Gastrocnemius medialis (tissue), 4 donors: ENCODE results near the gene CPLX4. TPM values are rescaled to one million over a fixed set of nuclear protein-coding genes. Genes with fewer than 3 reads are reported as not detected.

Source experiments
- ATAC-seq, 2 donors: fragments of 150-250 bp; one replicate each; pipeline ENCODE4 v1.9.1; 2016
- DNase-seq, 2 donors: peaks; one replicate each; pipeline ENCODE4 v3.0.0-alpha.2; 2019
- H3K27ac ChIP-seq, 4 donors: fragments of 200-600 bp; sonication (generic); 1 replicate in 1 of 4; 2 replicates in 3 of 4; pipeline ENCODE4 v1.5.1; 2016 to 2018; ENCODE audit warnings: mild to moderate bottlenecking in 2 of 4, moderate library complexity in 1 of 4
- H3K27me3 ChIP-seq, 3 donors: fragments of 200-600 bp; sonication (generic) in 2 of 3; 1 replicate in 1 of 3; 2 replicates in 2 of 3; pipeline versions ENCODE4 v1.5.1 to v1.6.0; 2016 to 2019; ENCODE audit warnings: mild to moderate bottlenecking in 1 of 3, moderate library complexity in 1 of 3
- H3K36me3 ChIP-seq, 2 donors: fragments of 200-600 bp; sonication (generic) in 1 of 2; one replicate each; pipeline ENCODE4 v1.5.1; 2017 to 2018
- H3K4me1 ChIP-seq, 2 donors: fragments of 200-600 bp; sonication (generic) in 1 of 2; one replicate each; pipeline ENCODE4 v1.5.1; 2016 to 2017; ENCODE audit warnings: mild to moderate bottlenecking in 2 of 2
- H3K4me3 ChIP-seq, 4 donors: fragments of 200-600 bp; sonication (generic) in 3 of 4; 1 replicate in 1 of 4; 2 replicates in 3 of 4; pipeline ENCODE4 v1.5.1; 2016 to 2019; ENCODE audit warnings: mild to moderate bottlenecking in 2 of 4
- H3K9me3 ChIP-seq, 3 donors: fragments of 200-600 bp; sonication (generic) in 2 of 3; 1 replicate in 1 of 3; 2 replicates in 2 of 3; pipeline ENCODE4 v1.5.1; 2016 to 2019
- POLR2A ChIP-seq, 2 donors: fragments of 450-650 bp; IDR thresholded peaks; one replicate each; pipeline ENCODE4 v1.6.1; 2017; ENCODE audit warnings: antibody characterized with exemption in 2 of 2, mild to moderate bottlenecking in 2 of 2, moderate library complexity in 2 of 2
- in situ Hi-C, 4 donors: fragments of 200-750 bp; cut with MboI; loops; one replicate each; pipeline versions ENCODE4 v1.15.0 to v1.8.0; 2017; ENCODE audit warnings: low sequenced_read_pairs in 4 of 4
- intact Hi-C: fragments of 100-400 bp; cut with DNase I; formaldehyde crosslinking; loops from one replicate; pipeline ENCODE4 v1.15.1; 2023; ENCODE audit warnings: low total_unique reads
- total RNA-seq, 4 donors: library from RNA; depleted of rRNA; stranded (reverse); fragments of >200 nt; gene quantifications; one replicate each; pipeline versions ENCODE4 v1.1.0 to v1.2.3, GENCODE V29; 2016
- TF ChIP-seq, protein P1 (sequence below), 5 experiments: fragments of 450-650 bp in 3 of 5; fragments of 200-600 bp in 2 of 5; sonication (generic) in 2 of 5; IDR thresholded peaks in 4 of 5; conservative IDR thresholded peaks in 1 of 5; 1 replicate in 4 of 5; 2 replicates in 1 of 5; pipeline ENCODE4 v1.5.1; 2016 to 2019; ENCODE audit warnings: antibody characterized with exemption in 5 of 5, mild to moderate bottlenecking in 3 of 5, moderate library complexity in 3 of 5

The CPLX4 gene
- total RNA-seq, 4 donors from 2014 or later = not detected

DNA sequence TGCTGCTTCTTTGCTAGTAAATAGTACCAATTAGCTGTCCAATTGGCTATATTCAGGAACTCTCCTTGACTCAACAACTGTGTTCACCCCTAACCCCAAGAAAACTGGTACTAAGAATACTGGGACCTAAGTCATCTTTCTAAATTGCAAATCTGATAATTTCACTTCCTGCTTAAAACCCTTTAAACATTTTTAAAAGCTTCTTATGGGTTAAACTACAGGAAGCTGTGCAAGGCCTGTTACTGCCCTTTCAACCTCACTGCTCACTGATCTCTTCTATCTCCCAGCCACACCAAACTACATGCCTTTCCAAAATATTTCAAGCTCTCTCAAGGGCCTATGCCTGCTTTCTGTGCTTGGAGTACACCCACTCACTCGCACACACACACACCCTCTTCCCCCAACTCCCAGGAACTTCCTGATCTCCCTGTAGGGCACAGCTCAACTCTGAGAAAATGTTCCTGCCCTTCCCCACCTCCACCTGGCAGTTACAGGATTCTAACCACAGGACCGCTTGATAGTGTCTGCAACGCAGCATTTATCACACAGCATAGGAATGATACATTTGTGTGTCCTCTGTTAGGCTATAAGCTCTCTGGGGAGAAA lies 33.9 kb upstream of the CPLX4 start:
- intact Hi-C loops = no loop called here
- Histone ChIP-seq H3K27ac (no peak overlapping the region), H3K27me3 (no peaks in the 10 kb centered on the region), H3K4me3 (no peak overlapping the region), H3K36me3 (peaks cover 0 to 73% of the 10 kb centered on the region in 2 donors), H3K4me1 (peaks cover 3 to 5% of the 10 kb centered on the region in 2 donors), H3K9me3 (no peaks in the 10 kb centered on the region)
- no peak for DNase-seq
- ATAC-seq = no peak
- in situ Hi-C loops = no loop called here
- TF ChIP-seq POLR2A (IDR thresholded peaks at IDR 0.05) = no peak
- TF ChIP-seq, protein P1, sequence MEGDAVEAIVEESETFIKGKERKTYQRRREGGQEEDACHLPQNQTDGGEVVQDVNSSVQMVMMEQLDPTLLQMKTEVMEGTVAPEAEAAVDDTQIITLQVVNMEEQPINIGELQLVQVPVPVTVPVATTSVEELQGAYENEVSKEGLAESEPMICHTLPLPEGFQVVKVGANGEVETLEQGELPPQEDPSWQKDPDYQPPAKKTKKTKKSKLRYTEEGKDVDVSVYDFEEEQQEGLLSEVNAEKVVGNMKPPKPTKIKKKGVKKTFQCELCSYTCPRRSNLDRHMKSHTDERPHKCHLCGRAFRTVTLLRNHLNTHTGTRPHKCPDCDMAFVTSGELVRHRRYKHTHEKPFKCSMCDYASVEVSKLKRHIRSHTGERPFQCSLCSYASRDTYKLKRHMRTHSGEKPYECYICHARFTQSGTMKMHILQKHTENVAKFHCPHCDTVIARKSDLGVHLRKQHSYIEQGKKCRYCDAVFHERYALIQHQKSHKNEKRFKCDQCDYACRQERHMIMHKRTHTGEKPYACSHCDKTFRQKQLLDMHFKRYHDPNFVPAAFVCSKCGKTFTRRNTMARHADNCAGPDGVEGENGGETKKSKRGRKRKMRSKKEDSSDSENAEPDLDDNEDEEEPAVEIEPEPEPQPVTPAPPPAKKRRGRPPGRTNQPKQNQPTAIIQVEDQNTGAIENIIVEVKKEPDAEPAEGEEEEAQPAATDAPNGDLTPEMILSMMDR (IDR thresholded peaks at IDR 0.05 in 4 of 5, conservative IDR thresholded peaks at IDR 0.05 in 1 of 5) = no peak

DNA sequence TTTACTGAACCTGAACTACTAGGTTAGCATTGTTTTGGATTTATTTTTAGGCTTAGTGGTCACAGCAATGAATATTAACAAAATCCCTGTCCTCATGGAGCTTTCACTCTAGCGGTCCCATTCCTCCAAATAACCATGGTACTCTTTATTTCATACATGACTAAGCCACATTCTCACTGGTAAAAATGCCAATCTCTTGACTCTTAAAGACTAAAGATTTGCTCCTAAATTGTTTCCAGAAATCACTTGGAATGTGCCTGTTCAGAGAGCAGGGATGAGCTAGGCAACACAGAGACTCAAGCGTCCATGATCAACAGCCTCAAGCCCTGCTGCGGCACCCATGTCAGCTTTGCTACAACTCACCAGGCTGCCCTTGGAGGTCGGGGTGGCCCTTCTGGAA lies 27.1 kb upstream of the CPLX4 start:
- intact Hi-C loops = no loop called here
- ATAC-seq (no peak), DNase-seq (no peak)
- Histone ChIP-seq H3K4me3 (no peak overlapping the region), H3K4me1 (no peaks in the 10 kb centered on the region), H3K27me3 (no peaks in the 10 kb centered on the region), H3K9me3 (no peaks in the 10 kb centered on the region), H3K27ac (no peak overlapping the region), H3K36me3 (peaks cover 0 to 72% of the 10 kb centered on the region in 2 donors)
- in situ Hi-C loops = no loop called here
- TF ChIP-seq, protein P1 (IDR thresholded peaks at IDR 0.05 in 4 of 5, conservative IDR thresholded peaks at IDR 0.05 in 1 of 5) = no peak
- TF ChIP-seq POLR2A (IDR thresholded peaks at IDR 0.05) = no peak

DNA sequence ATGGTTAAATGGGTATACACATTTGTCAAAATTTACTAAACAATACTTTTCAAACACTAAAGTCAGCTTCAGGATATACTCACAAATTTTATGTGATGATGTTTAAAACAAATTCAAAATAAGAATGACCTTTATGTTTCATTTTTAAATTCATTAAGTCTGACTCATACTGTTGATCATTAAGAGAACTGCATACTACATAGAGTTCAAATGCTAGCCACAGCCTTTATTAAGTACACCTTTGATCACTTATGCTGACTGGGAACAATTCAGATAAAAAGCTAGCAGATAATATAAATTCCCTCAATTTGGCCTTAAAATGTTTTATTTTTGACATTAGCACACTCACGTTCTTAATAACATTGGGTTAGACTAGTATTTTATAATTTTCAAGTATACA lies 26.5 kb upstream of the CPLX4 start:
- no peak overlapping the region for H3K4me3 ChIP-seq
- H3K36me3 ChIP-seq = peaks cover 0 to 73% of the 10 kb centered on the region in 2 donors
- no peak overlapping the region for H3K27ac ChIP-seq
- intact Hi-C loops = no loop called here
- no peak for ATAC-seq
- H3K27me3 ChIP-seq = no peaks in the 10 kb centered on the region
- in situ Hi-C loops = no loop called here
- DNase-seq = no peak
- no peaks in the 10 kb centered on the region for H3K9me3 ChIP-seq
- TF ChIP-seq, protein P1 (IDR thresholded peaks at IDR 0.05 in 4 of 5, conservative IDR thresholded peaks at IDR 0.05 in 1 of 5) = no peak
- no peak for TF ChIP-seq POLR2A (IDR thresholded peaks at IDR 0.05)
- H3K4me1 ChIP-seq = no peaks in the 10 kb centered on the region

DNA sequence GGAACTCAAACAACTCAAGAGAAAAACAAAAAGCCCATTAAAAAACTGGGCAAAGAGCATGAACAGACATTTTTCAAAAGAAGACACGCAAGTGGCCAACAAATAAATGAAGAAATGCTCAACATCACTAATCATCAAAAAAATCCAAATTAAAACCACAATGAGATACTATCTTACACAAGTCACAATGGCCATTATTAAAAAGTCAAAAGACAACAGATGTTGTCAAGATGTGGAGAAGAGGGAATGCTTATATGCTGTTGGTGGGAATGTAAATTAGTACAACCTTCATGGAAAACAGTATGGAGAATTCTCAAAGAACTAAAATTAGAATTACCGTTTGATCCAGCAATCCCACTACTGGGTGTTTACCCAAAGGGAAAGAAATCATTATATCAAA lies 25.5 kb upstream of the CPLX4 start:
- Histone ChIP-seq H3K27me3 (no peaks in the 10 kb centered on the region), H3K4me3 (no peak overlapping the region), H3K36me3 (peaks cover 0 to 74% of the 10 kb centered on the region in 2 donors), H3K27ac (no peak overlapping the region), H3K4me1 (no peaks in the 10 kb centered on the region), H3K9me3 (no peaks in the 10 kb centered on the region)
- in situ Hi-C loops (no loop called here), intact Hi-C loops (no loop called here)
- DNase-seq (no peak), ATAC-seq (no peak)
- no peak for TF ChIP-seq POLR2A (IDR thresholded peaks at IDR 0.05)
- TF ChIP-seq, protein P1 (IDR thresholded peaks at IDR 0.05 in 4 of 5, conservative IDR thresholded peaks at IDR 0.05 in 1 of 5) = no peak

DNA sequence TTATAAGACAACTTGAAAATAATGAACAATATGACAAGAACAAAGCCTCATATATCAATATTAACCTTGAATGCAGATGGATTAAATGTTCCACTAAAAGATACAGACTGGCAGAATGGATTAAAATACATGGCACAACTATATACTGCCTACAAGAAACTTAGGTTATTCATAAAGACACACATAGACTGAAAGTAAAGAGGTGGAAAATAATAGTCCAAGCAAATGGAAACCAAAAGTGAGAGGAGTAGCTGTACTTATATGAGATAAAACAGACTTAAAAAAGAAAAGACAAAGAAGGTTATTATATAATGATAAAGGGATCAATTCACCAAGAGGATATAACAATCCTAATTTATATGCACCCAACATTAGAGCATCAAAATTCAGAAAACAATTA lies 22.4 kb upstream of the CPLX4 start:
- in situ Hi-C loops = no loop called here

More for the DNA sequence above, 22.4 kb upstream of the CPLX4 start:
- peaks cover 0 to 73% of the 10 kb centered on the region in 2 donors for H3K36me3 ChIP-seq
- H3K27me3 ChIP-seq = no peaks in the 10 kb centered on the region
- no peaks in the 10 kb centered on the region for H3K9me3 ChIP-seq
- H3K27ac ChIP-seq = no peak overlapping the region
- DNase-seq (no peak), ATAC-seq (no peak)
- intact Hi-C loops = no loop called here
- no peak overlapping the region for H3K4me3 ChIP-seq
- TF ChIP-seq, protein P1 (IDR thresholded peaks at IDR 0.05 in 4 of 5, conservative IDR thresholded peaks at IDR 0.05 in 1 of 5) = no peak
- no peak for TF ChIP-seq POLR2A (IDR thresholded peaks at IDR 0.05)
- no peaks in the 10 kb centered on the region for H3K4me1 ChIP-seq
